Measurements from ENCODE around the gene MGMT.

DNA sequence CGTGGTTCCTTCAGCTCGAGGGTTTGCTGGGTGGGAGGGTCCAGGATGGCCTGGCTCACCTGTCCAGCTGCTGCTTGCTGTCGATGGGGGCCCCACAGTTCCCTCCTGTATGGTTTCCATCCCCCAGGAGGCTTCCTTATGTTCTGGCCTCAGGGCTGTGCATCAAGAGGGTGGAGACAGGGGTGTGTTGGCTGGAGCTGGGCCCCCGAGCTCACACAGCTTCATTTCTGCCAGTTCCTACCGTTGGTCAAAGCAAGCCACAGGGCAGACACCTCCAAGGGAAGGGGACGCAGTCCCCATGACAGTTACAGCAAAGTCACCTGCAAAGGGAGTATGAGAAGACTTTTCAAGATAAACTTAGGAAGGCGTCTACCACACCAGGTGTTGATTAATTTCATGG lies 340.2 kb downstream of the MGMT start:
- TF ChIP-seq ZNF274 (IDR thresholded peaks at IDR 0.05; ENCODE audit: low read depth, low read length) = no peak
- no peak for TF ChIP-seq SUZ12 (IDR thresholded peaks at IDR 0.05; ENCODE audit: extremely low read depth, insufficient read depth, insufficient read length)
